Endothelial cell (in vitro differentiated cells): ENCODE measurements around the gene SLC44A5. TPM values are rescaled to one million over a fixed set of nuclear protein-coding genes. Genes with fewer than 3 reads are reported as not detected.

Experiments used
- DNase-seq: peaks from one replicate; pipeline ENCODE4 v3.0.0; 2021; ENCODE audit warnings: low spot score
- H3K27ac Mint-ChIP-seq: one replicate; pipeline ENCODE4 v1.8.0; 2021; ENCODE audit warnings: mixed read lengths, inconsistent platforms; ENCODE audit not compliant: unreplicated experiment
- H3K27me3 Mint-ChIP-seq: one replicate; pipeline ENCODE4 v1.8.0; 2021; ENCODE audit warnings: mild to moderate bottlenecking, moderate library complexity, mixed read lengths, inconsistent platforms; ENCODE audit not compliant: unreplicated experiment
- H3K36me3 Mint-ChIP-seq: one replicate; pipeline ENCODE4 v1.8.0; 2021; ENCODE audit warnings: mild to moderate bottlenecking, low read depth, mixed read lengths, inconsistent platforms; ENCODE audit not compliant: unreplicated experiment
- H3K4me1 Mint-ChIP-seq: one replicate; pipeline ENCODE4 v1.8.0; 2021; ENCODE audit warnings: mild to moderate bottlenecking, mixed read lengths, inconsistent platforms; ENCODE audit not compliant: unreplicated experiment
- H3K4me3 Mint-ChIP-seq: one replicate; pipeline ENCODE4 v1.8.0; 2021; ENCODE audit warnings: mild to moderate bottlenecking, mixed read lengths, inconsistent platforms; ENCODE audit not compliant: unreplicated experiment
- H3K9me3 Mint-ChIP-seq: one replicate; pipeline ENCODE4 v1.8.0; 2021; ENCODE audit warnings: mixed read lengths, inconsistent platforms; ENCODE audit not compliant: unreplicated experiment
- total RNA-seq: library from RNA; stranded (reverse); fragmentation: NEBNext Ultra II Directional; extraction: Animal tissue kit (Norgen Biotek cat#: 25700); gene quantifications from one replicate; pipeline ENCODE4 v1.2.1, GENCODE V29; 2021; ENCODE audit not compliant: unreplicated experiment
- TF ChIP-seq, protein P1 (sequence below): fragments of 200-600 bp; sonication (generic); IDR thresholded peaks from one replicate; pipeline ENCODE4 v1.5.0; 2021; ENCODE audit warnings: antibody characterized with exemption; ENCODE audit not compliant: unreplicated experiment

The SLC44A5 gene
- total RNA-seq, 1 donor from 2014 or later = 3.4 TPM

DNA sequence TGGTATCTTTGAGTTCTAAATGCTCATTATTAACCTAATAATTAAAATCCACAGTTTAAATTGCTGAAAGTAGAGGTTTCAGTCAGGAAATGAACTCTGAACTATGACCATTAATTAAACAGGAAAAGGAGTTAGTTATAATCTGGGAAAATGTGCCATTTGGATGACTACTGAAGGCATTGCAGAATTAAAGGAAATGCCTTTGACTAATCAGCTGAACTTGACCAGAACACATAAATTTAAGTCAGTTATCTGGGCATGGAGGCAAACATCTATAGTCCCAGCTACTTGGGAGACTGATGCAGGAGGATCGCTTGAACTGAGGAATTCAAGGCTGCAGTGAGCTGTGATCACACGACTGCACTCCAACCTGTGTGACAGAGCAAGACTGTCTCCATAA lies 31.9 kb downstream of the SLC44A5 start:
- no peaks in the 10 kb centered on the region for H3K4me1 Mint-ChIP-seq
- TF ChIP-seq, protein P1, sequence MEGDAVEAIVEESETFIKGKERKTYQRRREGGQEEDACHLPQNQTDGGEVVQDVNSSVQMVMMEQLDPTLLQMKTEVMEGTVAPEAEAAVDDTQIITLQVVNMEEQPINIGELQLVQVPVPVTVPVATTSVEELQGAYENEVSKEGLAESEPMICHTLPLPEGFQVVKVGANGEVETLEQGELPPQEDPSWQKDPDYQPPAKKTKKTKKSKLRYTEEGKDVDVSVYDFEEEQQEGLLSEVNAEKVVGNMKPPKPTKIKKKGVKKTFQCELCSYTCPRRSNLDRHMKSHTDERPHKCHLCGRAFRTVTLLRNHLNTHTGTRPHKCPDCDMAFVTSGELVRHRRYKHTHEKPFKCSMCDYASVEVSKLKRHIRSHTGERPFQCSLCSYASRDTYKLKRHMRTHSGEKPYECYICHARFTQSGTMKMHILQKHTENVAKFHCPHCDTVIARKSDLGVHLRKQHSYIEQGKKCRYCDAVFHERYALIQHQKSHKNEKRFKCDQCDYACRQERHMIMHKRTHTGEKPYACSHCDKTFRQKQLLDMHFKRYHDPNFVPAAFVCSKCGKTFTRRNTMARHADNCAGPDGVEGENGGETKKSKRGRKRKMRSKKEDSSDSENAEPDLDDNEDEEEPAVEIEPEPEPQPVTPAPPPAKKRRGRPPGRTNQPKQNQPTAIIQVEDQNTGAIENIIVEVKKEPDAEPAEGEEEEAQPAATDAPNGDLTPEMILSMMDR = no peak
- no peak overlapping the region for H3K27ac Mint-ChIP-seq
- H3K4me3 Mint-ChIP-seq = no peak overlapping the region
- H3K27me3 Mint-ChIP-seq = peaks cover 2% of the 10 kb centered on the region
- H3K9me3 Mint-ChIP-seq = no peaks in the 10 kb centered on the region
- no peaks in the 10 kb centered on the region for H3K36me3 Mint-ChIP-seq
- no peak for DNase-seq

DNA sequence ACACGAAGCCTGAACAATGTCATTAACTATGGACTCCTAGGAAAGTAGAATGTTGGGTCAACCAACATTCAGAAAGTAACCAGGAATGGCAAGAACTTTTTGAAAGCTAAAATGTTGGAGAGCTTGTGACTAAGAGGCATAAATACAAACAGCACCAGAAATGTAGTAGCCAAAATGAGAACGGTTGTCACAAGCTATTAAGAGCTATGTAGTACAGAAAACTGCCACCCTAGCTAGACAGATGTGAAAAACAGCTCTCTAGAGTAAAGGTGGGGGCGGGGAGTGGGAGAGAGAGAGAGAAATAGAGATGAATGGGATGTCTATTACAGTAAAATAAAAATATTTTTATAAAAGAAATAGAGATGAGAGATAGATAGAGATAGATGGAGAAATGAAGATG lies 35.1 kb downstream of the SLC44A5 start:
- DNase-seq = no peak
- H3K9me3 Mint-ChIP-seq = no peaks in the 10 kb centered on the region
- no peaks in the 10 kb centered on the region for H3K4me1 Mint-ChIP-seq
- no peak overlapping the region for H3K4me3 Mint-ChIP-seq
- H3K36me3 Mint-ChIP-seq = no peaks in the 10 kb centered on the region
- H3K27me3 Mint-ChIP-seq = peaks cover 2% of the 10 kb centered on the region
- TF ChIP-seq, protein P1 = no peak
- H3K27ac Mint-ChIP-seq = no peak overlapping the region

DNA sequence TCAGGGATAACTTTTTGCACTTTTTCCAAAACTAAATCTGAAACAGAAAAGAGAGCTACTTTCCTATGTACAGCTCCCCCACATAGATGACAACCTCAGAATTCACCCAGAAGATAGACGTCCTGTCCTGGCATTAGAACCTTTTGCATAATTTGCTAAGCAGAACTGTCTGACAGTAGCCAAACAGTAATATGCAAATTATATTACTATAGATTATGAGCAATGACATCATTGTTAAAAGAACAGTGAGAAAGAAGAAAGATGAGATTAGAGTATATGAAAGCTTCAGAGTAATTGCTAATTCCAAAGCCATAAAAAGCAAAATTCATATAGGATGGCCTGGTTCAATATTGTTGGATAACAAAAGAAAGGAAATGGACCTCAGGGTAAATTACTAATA lies 43.7 kb downstream of the SLC44A5 start:
- no peak overlapping the region for H3K4me3 Mint-ChIP-seq
- DNase-seq = no peak
- H3K27ac Mint-ChIP-seq = no peak overlapping the region
- H3K9me3 Mint-ChIP-seq = no peaks in the 10 kb centered on the region
- TF ChIP-seq, protein P1 = no peak
- H3K27me3 Mint-ChIP-seq = no peaks in the 10 kb centered on the region
- no peaks in the 10 kb centered on the region for H3K36me3 Mint-ChIP-seq
- no peaks in the 10 kb centered on the region for H3K4me1 Mint-ChIP-seq

DNA sequence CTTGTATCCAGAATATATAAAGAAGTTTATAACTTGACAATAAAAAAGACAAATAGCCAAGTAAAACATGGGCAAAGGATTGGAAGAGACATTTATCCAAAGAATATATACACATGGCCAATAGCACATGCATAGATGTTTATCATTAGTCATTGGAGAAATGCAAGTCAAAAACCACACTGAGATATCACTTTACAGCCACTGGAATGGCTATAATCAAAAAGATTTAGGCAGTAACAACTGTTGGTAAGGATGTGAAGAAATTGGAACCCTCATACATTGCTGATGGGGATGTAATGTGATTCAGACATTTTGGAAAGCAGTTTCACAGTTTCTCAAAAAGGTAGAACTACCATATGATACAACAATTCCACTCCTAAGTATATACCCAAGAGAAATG lies 51.1 kb downstream of the SLC44A5 start:
- TF ChIP-seq, protein P1 = no peak
- H3K4me3 Mint-ChIP-seq = no peak overlapping the region
- no peaks in the 10 kb centered on the region for H3K4me1 Mint-ChIP-seq
- no peak overlapping the region for H3K27ac Mint-ChIP-seq
- no peak for DNase-seq
- no peaks in the 10 kb centered on the region for H3K36me3 Mint-ChIP-seq
- no peaks in the 10 kb centered on the region for H3K27me3 Mint-ChIP-seq
- H3K9me3 Mint-ChIP-seq = no peaks in the 10 kb centered on the region

DNA sequence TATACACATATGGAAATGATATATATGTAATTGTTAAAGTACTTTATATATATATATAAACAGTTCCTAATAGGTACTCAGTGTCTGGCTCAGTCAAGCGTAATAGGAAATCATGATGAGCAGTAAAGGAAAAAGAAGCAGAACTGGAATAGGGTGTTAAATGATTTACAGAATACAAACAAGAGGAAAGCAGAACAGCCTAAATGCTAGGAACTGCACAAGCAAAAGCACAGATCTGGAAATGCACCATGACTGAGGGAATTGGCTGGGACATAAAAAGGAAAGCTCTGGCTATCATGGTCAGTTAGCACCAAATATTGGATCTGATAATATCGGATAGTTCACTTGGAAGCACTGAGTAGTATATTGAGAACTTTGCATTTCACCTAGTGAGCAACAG lies 51.8 kb downstream of the SLC44A5 start:
- no peaks in the 10 kb centered on the region for H3K27me3 Mint-ChIP-seq
- H3K4me1 Mint-ChIP-seq = no peaks in the 10 kb centered on the region
- no peaks in the 10 kb centered on the region for H3K36me3 Mint-ChIP-seq
- DNase-seq = no peak
- H3K27ac Mint-ChIP-seq = no peak overlapping the region
- TF ChIP-seq, protein P1 = no peak
- no peak overlapping the region for H3K4me3 Mint-ChIP-seq
- no peaks in the 10 kb centered on the region for H3K9me3 Mint-ChIP-seq
